PC-3 (cell line): ENCODE results near the gene STX17. TPM values are rescaled to one million over a fixed set of nuclear protein-coding genes. Genes with fewer than 3 reads are reported as not detected.
A peak's percentile ranks its signal among the peaks of the same experiment; 100 is the strongest.

Source experiments
- ATAC-seq: fragments of 200-7000 bp; cut with Tn5 transposase; 2 replicates; pipeline ENCODE4 v1.9.1; 2020; ENCODE audit warnings: mild to moderate bottlenecking, moderate library complexity
- BruUV-seq: library from RNA; stranded (reverse); fragments of 400-500 nt; replicated peaks from 2 replicates; lab custom pipeline; 2021; lab: Mats Ljungman, UMichigan
- CTCF ChIA-PET: fragments of 300-600 bp; sonication (Branson Sonifier 250); formaldehyde crosslinking; loops from one replicate; lab custom pipeline; 2022; ENCODE audit warnings: antibody characterized with exemption; lab: Charles Lee
- POLR2A ChIA-PET: fragments of 300-600 bp; sonication (Branson Sonifier 250); formaldehyde crosslinking; loops from one replicate; lab custom pipeline; 2022; ENCODE audit warnings: antibody characterized with exemption; ENCODE audit not compliant: unreplicated experiment; lab: Charles Lee
- DNase-seq: peaks from one replicate; pipeline ENCODE4 v3.0.0-alpha.2; 2015
- H2AFZ ChIP-seq: fragments of 300-600 bp; sonication (generic); 2 replicates; pipeline ENCODE4 v1.6.0; 2016; ENCODE audit warnings: antibody characterized with exemption, low read length
- H3F3A ChIP-seq: fragments of 300-600 bp; sonication (generic); one replicate; pipeline ENCODE4 v1.6.0; 2017; ENCODE audit warnings: antibody characterized with exemption, low read length, control low read depth, mild to moderate bottlenecking; ENCODE audit not compliant: unreplicated experiment
- H3K27ac ChIP-seq: fragments of 300-600 bp; sonication (generic); 2 replicates; pipeline ENCODE4 v1.5.1; 2016; ENCODE audit warnings: mild to moderate bottlenecking, low read length
- H3K27me3 ChIP-seq: fragments of 300-600 bp; sonication (generic); 2 replicates; pipeline ENCODE4 v1.6.1; 2016; ENCODE audit warnings: low read length, mixed read lengths
- H3K36me3 ChIP-seq: fragments of 300-600 bp; sonication (generic); 2 replicates; pipeline ENCODE4 v1.6.1; 2016; ENCODE audit warnings: low read depth, mixed run types, low read length, mixed read lengths
- H3K4me1 ChIP-seq: fragments of 300-600 bp; sonication (generic); 2 replicates; pipeline ENCODE4 v1.5.1; 2016; ENCODE audit warnings: low read length; ENCODE audit not compliant: insufficient read depth
- H3K4me2 ChIP-seq: fragments of 300-600 bp; sonication (generic); 2 replicates; pipeline ENCODE4 v1.6.0; 2016; ENCODE audit warnings: low read length
- H3K4me3 ChIP-seq: fragments of 300-600 bp; sonication (generic); 2 replicates; pipeline ENCODE4 v1.5.1; 2016; ENCODE audit warnings: mild to moderate bottlenecking, low read length, mixed read lengths
- H3K79me2 ChIP-seq: fragments of 300-600 bp; sonication (generic); 2 replicates; pipeline ENCODE4 v1.6.1; 2017; ENCODE audit warnings: low read length, mixed read lengths
- H3K9ac ChIP-seq: fragments of 300-600 bp; sonication (generic); 2 replicates; pipeline ENCODE4 v1.6.0; 2016; ENCODE audit warnings: mild to moderate bottlenecking, low read length
- H3K9me2 ChIP-seq: fragments of 300-600 bp; sonication (generic); replicated peaks from 2 replicates; pipeline ENCODE4 v1.6.1; 2016; ENCODE audit warnings: mixed run types, low read length, mixed read lengths
- H3K9me3 ChIP-seq: fragments of 300-600 bp; sonication (generic); 2 replicates; pipeline ENCODE4 v1.6.1; 2016; ENCODE audit warnings: low read length, mixed read lengths
- H4K20me1 ChIP-seq: fragments of 300-600 bp; sonication (generic); 2 replicates; pipeline ENCODE4 v1.6.1; 2016; ENCODE audit warnings: low read length, mixed read lengths
- CTCF ChIP-seq: fragments of 300-600 bp; sonication (generic); conservative IDR thresholded peaks from 2 replicates; pipeline ENCODE4 v1.5.1; 2017; ENCODE audit warnings: antibody characterized with exemption, low read depth, mild to moderate bottlenecking, low read length
- EZH2 ChIP-seq: fragments of 300-600 bp; sonication (generic); IDR thresholded peaks from one replicate; pipeline ENCODE4 v1.6.1; 2017; ENCODE audit warnings: antibody characterized with exemption, mild to moderate bottlenecking, low read length; ENCODE audit not compliant: unreplicated experiment
- EZH2phosphoT487 ChIP-seq: fragments of 300-600 bp; sonication (generic); IDR thresholded peaks from 2 replicates; pipeline ENCODE4 v1.6.1; 2018; ENCODE audit warnings: mild to moderate bottlenecking, antibody characterized with exemption, low read length, borderline replicate concordance
- intact Hi-C: fragments of 100-400 bp; cut with micrococcal nuclease; formaldehyde crosslinking; loops from 2 replicates; pipeline ENCODE4 v1.9.0; 2023
- total RNA-seq: library from RNA; depleted of rRNA; stranded (reverse); fragments of >200 nt; gene quantifications from 2 replicates; pipeline ENCODE4 v1.2.3, GENCODE V29; 2014

STX17 gene
- total RNA-seq, 1 experiment from 2014 or later: 12.8 TPM

GRCh38 chr9:99859243-99859980, 47.0 kb upstream of the STX17 start:
- Histone ChIP-seq H3K79me2 (no peaks in the 10 kb centered on the region), H2AFZ (no peak overlapping the region), H3K4me2 (no peak overlapping the region), H3K4me1 (no peaks in the 10 kb centered on the region), H3F3A (no peaks in the 10 kb centered on the region), H3K4me3 (no peak overlapping the region), H3K9ac (no peak overlapping the region), H3K9me2 (no peaks in the 10 kb centered on the region), H3K36me3 (no peaks in the 10 kb centered on the region), H3K27me3 (no peaks in the 10 kb centered on the region), H3K9me3 (no peaks in the 10 kb centered on the region), H4K20me1 (no peaks in the 10 kb centered on the region), H3K27ac (no peak overlapping the region)
- CTCF ChIA-PET: no interaction called here
- TF ChIP-seq EZH2: no peak
- no peak for TF ChIP-seq EZH2phosphoT487
- TF ChIP-seq CTCF: no peak
- POLR2A ChIA-PET: no interaction called here
- BruUV-seq: no TSS peak
- no peak for ATAC-seq
- intact Hi-C loops: no loop called here
- DNase-seq: peak; percentile 15

- TF ChIP-seq EZH2phosphoT487: no peak
- TF ChIP-seq CTCF: no peak
- TF ChIP-seq EZH2: no peak
- ChIA-PET CTCF (no interaction called here), POLR2A (no interaction called here)
- H3K9ac ChIP-seq: no peak overlapping the region
- intact Hi-C loops: no loop called here
- no peak overlapping the region for H3K4me3 ChIP-seq
- no TSS peak for BruUV-seq
- H3K4me1 ChIP-seq: no peaks in the 10 kb centered on the region
- DNase-seq (no peak), ATAC-seq (no peak)
- H3F3A ChIP-seq: no peaks in the 10 kb centered on the region
- no peak overlapping the region for H2AFZ ChIP-seq
- H4K20me1 ChIP-seq: no peaks in the 10 kb centered on the region
- no peaks in the 10 kb centered on the region for H3K79me2 ChIP-seq
- H3K36me3 ChIP-seq: no peaks in the 10 kb centered on the region
- no peaks in the 10 kb centered on the region for H3K27me3 ChIP-seq
- H3K27ac ChIP-seq: no peak overlapping the region
- H3K9me2 ChIP-seq: no peaks in the 10 kb centered on the region
- no peak overlapping the region for H3K4me2 ChIP-seq
- H3K9me3 ChIP-seq: no peaks in the 10 kb centered on the region
Measured at GRCh38 chr9:99860266-99860665, 46.2 kb upstream of the STX17 start.

GRCh38 chr9:99863955-99864354, 42.5 kb upstream of the STX17 start:
- no peak overlapping the region for H3K27ac ChIP-seq
- H3K36me3 ChIP-seq: no peaks in the 10 kb centered on the region
- ATAC-seq: no peak
- H3K9ac ChIP-seq: no peak overlapping the region
- intact Hi-C loops: no loop called here
- H3K4me1 ChIP-seq: peaks cover 16% of the 10 kb centered on the region
- H3F3A ChIP-seq: no peaks in the 10 kb centered on the region
- POLR2A ChIA-PET: no interaction called here
- no peaks in the 10 kb centered on the region for H3K27me3 ChIP-seq
- no peaks in the 10 kb centered on the region for H3K9me2 ChIP-seq
- no peaks in the 10 kb centered on the region for H3K79me2 ChIP-seq
- no TSS peak for BruUV-seq
- no peaks in the 10 kb centered on the region for H4K20me1 ChIP-seq
- CTCF ChIA-PET: no interaction called here
- H2AFZ ChIP-seq: no peak overlapping the region
- H3K9me3 ChIP-seq: no peaks in the 10 kb centered on the region
- H3K4me3 ChIP-seq: no peak overlapping the region
- DNase-seq: no peak
- no peak overlapping the region for H3K4me2 ChIP-seq
- TF ChIP-seq EZH2phosphoT487 (no peak), EZH2 (no peak), CTCF (no peak)
